Endodermal cell (in vitro differentiated cells): ENCODE results near the gene CD14. TPM values are rescaled to one million over a fixed set of nuclear protein-coding genes. Genes with fewer than 3 reads are reported as not detected.
"Not testable (repeated sequence)": the region's sequence is repeated elsewhere in the genome, so short reads cannot be mapped to it uniquely, and the experiment has no call there.

Experiments used
- DNase-seq: peaks from one replicate; pipeline ENCODE4 v3.0.0-alpha.2; 2017
- H3K27ac ChIP-seq: 2 replicates; pipeline ENCODE4 v1.5.1; 2013; ENCODE audit warnings: mild to moderate bottlenecking, low read depth, low read length, moderate library complexity
- H3K27me3 ChIP-seq: 2 replicates; pipeline ENCODE4 v1.6.1; 2013; ENCODE audit warnings: mild to moderate bottlenecking, low read length, moderate library complexity; ENCODE audit not compliant: insufficient read depth, control insufficient read depth, poor library complexity, severe bottlenecking
- H3K36me3 ChIP-seq: 2 replicates; pipeline ENCODE4 v1.7.0; 2013; ENCODE audit warnings: mild to moderate bottlenecking, low read length, moderate library complexity; ENCODE audit not compliant: control insufficient read depth, insufficient read depth
- H3K4me1 ChIP-seq: one replicate; pipeline ENCODE4 v1.7.0; 2013; ENCODE audit warnings: low read length; ENCODE audit not compliant: control insufficient read depth, insufficient read depth
- H3K4me3 ChIP-seq: 2 replicates; pipeline ENCODE4 v1.5.1; 2013; ENCODE audit warnings: mild to moderate bottlenecking, low read length, moderate library complexity
- H3K9ac ChIP-seq: 2 replicates; pipeline ENCODE4 v1.6.1; 2013; ENCODE audit warnings: mild to moderate bottlenecking, low read length, moderate library complexity; ENCODE audit not compliant: poor library complexity, severe bottlenecking; ENCODE audit errors: extremely low read depth
- H3K9me3 ChIP-seq: 2 replicates; pipeline ENCODE4 v1.6.1; 2013; ENCODE audit warnings: mild to moderate bottlenecking, low read length, moderate library complexity; ENCODE audit not compliant: control insufficient read depth
- H3K27ac Mint-ChIP-seq: 2 replicates; pipeline ENCODE4 v1.8.0; 2020; ENCODE audit warnings: mixed read lengths
- H3K27me3 Mint-ChIP-seq: 2 replicates; pipeline ENCODE4 v1.8.0; 2021; ENCODE audit warnings: mild to moderate bottlenecking, mixed read lengths; ENCODE audit not compliant: insufficient read depth
- H3K36me3 Mint-ChIP-seq: 2 replicates; pipeline ENCODE4 v1.8.0; 2020; ENCODE audit warnings: low read depth, mixed read lengths
- H3K4me1 Mint-ChIP-seq: 2 replicates; pipeline ENCODE4 v1.8.0; 2020; ENCODE audit warnings: mixed read lengths
- H3K4me3 Mint-ChIP-seq: 2 replicates; pipeline ENCODE4 v1.8.0; 2020; ENCODE audit warnings: mild to moderate bottlenecking, moderate library complexity, mixed read lengths
- H3K9me3 Mint-ChIP-seq: 2 replicates; pipeline ENCODE4 v1.8.0; 2020; ENCODE audit warnings: mild to moderate bottlenecking, mixed read lengths
- WGBS, 2 experiments: methylation state at CpG; one replicate each; pipeline versions ENCODE4 v1.1.5 to v1.1.7; 2013; ENCODE audit warnings: missing lambda C conversion rate in 2 of 2, mixed read lengths in 1 of 2; ENCODE audit not compliant: insufficient coverage in 1 of 2, insufficient read length in 1 of 2; 5-methylcytosine and 5-hydroxymethylcytosine counted together
- total RNA-seq, 2 donors: library from RNA; stranded (reverse); fragmentation: NEBNext Ultra II Directional in 1 of 2; extraction: Animal tissue kit (Norgen Biotek cat#: 25700) in 1 of 2; gene quantifications; 2 replicates in 1 of 2; 3 replicates in 1 of 2; pipeline ENCODE4 v1.2.1, GENCODE V29; 2021
- TF ChIP-seq, protein P1 (sequence below): fragments of 200-600 bp; sonication (generic); conservative IDR thresholded peaks from 2 replicates; pipeline ENCODE4 v1.5.0; 2021; ENCODE audit warnings: antibody characterized with exemption, mild to moderate bottlenecking

CD14 gene
- total RNA-seq, 2 donors from 2014 or later: 0.18 TPM; not detected in 1

DNA sequence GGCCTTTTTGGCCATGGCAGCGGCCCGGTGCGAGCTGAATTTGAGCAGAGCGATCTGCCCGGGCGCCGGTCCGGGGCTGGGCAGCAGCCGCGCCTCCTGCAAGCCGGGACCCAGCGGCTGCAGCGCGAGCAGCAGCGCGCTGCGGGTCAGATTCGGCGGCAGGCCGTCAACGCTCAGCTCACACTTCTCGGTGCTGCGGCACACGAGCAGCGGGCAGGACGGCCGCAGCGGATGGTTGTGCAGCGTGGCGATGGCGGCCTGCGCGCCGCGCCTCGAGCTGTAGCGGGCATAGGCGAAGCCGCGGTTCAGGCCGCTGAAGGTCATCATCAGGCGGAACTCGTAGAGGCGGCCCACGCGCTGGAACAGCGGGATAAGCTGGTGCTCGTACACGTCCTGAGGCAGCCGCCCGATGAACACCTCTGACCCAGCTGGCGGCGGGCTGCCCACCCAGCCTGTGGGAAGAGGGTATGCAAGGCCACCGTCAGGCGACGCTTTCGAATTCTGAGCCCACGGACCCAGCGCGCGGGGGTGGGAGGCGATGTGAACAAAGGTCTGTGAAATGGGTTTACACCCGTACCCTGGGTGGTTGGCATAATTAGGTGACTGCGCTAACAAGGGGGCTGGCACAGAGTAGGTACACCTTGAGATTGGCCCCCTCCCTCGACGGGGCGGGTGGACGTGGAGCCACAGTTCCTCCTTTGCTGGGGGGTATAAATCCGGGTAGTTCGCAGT is 39.6 kb upstream of the CD14 start:
- H3K4me1 ChIP-seq: no peaks in the 10 kb centered on the region
- H3K9me3 ChIP-seq: no peaks in the 10 kb centered on the region
- H3K36me3 ChIP-seq: peaks cover 66% of the 10 kb centered on the region
- peak; percentile 81 for DNase-seq
- TF ChIP-seq, protein P1, sequence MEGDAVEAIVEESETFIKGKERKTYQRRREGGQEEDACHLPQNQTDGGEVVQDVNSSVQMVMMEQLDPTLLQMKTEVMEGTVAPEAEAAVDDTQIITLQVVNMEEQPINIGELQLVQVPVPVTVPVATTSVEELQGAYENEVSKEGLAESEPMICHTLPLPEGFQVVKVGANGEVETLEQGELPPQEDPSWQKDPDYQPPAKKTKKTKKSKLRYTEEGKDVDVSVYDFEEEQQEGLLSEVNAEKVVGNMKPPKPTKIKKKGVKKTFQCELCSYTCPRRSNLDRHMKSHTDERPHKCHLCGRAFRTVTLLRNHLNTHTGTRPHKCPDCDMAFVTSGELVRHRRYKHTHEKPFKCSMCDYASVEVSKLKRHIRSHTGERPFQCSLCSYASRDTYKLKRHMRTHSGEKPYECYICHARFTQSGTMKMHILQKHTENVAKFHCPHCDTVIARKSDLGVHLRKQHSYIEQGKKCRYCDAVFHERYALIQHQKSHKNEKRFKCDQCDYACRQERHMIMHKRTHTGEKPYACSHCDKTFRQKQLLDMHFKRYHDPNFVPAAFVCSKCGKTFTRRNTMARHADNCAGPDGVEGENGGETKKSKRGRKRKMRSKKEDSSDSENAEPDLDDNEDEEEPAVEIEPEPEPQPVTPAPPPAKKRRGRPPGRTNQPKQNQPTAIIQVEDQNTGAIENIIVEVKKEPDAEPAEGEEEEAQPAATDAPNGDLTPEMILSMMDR: no peak
- Mint-ChIP-seq H3K27ac (no peak overlapping the region), H3K27me3 (no peaks in the 10 kb centered on the region), H3K4me1 (peaks cover 2% of the 10 kb centered on the region), H3K36me3 (peaks cover 73% of the 10 kb centered on the region), H3K9me3 (no peaks in the 10 kb centered on the region), H3K4me3 (no peak overlapping the region)
- no peak overlapping the region for H3K9ac ChIP-seq
- no peaks in the 10 kb centered on the region for H3K27me3 ChIP-seq
- WGBS, 2 experiments: 96 to 97% methylated on average over 51 to 70 of the region's 70 CpGs
- H3K27ac ChIP-seq: no peak overlapping the region
- no peak overlapping the region for H3K4me3 ChIP-seq

DNA sequence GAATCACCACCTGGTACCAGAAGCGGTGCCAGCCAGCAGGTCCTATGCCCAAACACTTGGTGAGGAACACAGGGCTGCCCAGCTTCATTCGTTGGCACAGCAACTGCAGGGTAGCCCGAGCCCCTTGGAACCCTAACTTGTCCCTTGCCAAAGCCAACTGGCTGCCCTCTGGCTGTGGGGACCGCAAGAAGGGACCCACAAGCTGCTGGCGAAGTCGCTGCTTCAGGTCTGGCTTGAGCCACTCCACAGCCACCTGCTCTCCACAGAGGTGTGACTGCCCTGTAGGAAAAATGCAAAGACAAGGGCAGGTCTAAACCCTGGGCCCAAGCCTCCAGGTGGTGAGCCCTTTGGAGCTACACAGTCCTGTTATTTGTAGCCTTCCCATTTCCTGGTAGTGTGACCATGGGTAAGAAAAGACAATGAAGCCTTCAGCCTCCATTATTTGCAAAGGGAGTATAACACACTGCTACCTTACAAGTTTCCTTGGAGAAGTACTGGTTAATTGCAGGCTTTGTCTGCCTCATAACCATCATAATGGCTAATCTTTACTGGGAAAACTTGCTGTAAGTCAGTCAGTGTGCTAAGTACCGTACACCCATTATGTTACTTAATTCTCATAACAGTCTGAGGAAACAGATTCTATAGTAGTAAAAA is 38.6 kb upstream of the CD14 start:
- no peak overlapping the region for H3K27ac ChIP-seq
- Mint-ChIP-seq H3K4me3 (no peak overlapping the region), H3K4me1 (peaks cover 7% of the 10 kb centered on the region), H3K9me3 (no peaks in the 10 kb centered on the region), H3K27ac (no peak overlapping the region), H3K36me3 (peaks cover 70% of the 10 kb centered on the region), H3K27me3 (no peaks in the 10 kb centered on the region)
- peaks cover 56% of the 10 kb centered on the region for H3K36me3 ChIP-seq
- H3K9me3 ChIP-seq: no peaks in the 10 kb centered on the region
- TF ChIP-seq, protein P1: no peak
- no peaks in the 10 kb centered on the region for H3K27me3 ChIP-seq
- 94 to 100% methylated on average over 4 to 6 of the region's 7 CpGs for WGBS, 2 experiments
- DNase-seq: peak; percentile 48
- H3K4me1 ChIP-seq: no peaks in the 10 kb centered on the region
- H3K4me3 ChIP-seq: no peak overlapping the region
- no peak overlapping the region for H3K9ac ChIP-seq

DNA sequence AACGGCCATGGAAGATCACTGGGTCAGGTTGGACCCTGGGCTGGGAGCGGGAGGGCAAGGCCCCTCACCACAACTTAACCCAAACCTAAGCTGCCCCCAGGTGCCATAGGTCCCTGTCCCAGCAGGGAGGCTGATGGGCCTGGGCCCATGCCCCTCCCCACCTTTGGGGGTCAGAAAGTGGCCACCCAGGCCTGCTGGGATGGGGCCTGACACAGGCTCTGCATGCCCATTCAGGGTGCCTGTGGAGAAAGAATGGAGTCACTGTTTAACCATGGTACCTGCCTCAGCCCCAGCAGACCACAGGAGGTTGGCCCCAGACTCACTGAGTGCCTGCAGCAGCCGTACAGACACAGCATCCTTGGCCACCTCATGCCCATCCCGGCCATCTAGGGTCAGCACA is 38.1 kb upstream of the CD14 start:
- not testable (repeated sequence) for H3K27me3 ChIP-seq, H3K27ac ChIP-seq, H3K9me3 ChIP-seq, H3K9me3 Mint-ChIP-seq, DNase-seq, H3K4me3 ChIP-seq, H3K27ac Mint-ChIP-seq, H3K4me3 Mint-ChIP-seq, H3K9ac ChIP-seq, H3K27me3 Mint-ChIP-seq, H3K4me1 ChIP-seq
- Mint-ChIP-seq H3K36me3 (peaks cover 68% of the 10 kb centered on the region), H3K4me1 (peaks cover 10% of the 10 kb centered on the region)
- peaks cover 50% of the 10 kb centered on the region for H3K36me3 ChIP-seq
- 100% methylated on average over 2 of the region's 4 CpGs; no CpG with 5 or more reads in 1 of the 2 experiments for WGBS, 2 experiments
